Mesothelial cell of epicardium (in vitro differentiated cells): ENCODE data around the gene CDON. TPM values are rescaled to one million over a fixed set of nuclear protein-coding genes. Genes with fewer than 3 reads are reported as not detected.

Experiments
- DNase-seq, 2 experiments: peaks; one replicate each; pipeline ENCODE4 v3.0.0; 2021; ENCODE audit warnings: low spot score in 2 of 2; ENCODE audit not compliant: unreplicated experiment in 2 of 2
- H3K27ac Mint-ChIP-seq: 2 replicates; pipeline ENCODE4 v1.8.0; 2021; ENCODE audit warnings: mixed read lengths
- H3K27me3 Mint-ChIP-seq: 2 replicates; pipeline ENCODE4 v1.8.0; 2021; ENCODE audit warnings: low read depth, mixed read lengths
- H3K36me3 Mint-ChIP-seq: 2 replicates; pipeline ENCODE4 v1.8.0; 2021; ENCODE audit warnings: mixed read lengths
- H3K4me1 Mint-ChIP-seq: 2 replicates; pipeline ENCODE4 v1.8.0; 2021; ENCODE audit warnings: mixed read lengths
- H3K4me3 Mint-ChIP-seq: 2 replicates; pipeline ENCODE4 v1.8.0; 2021; ENCODE audit warnings: mild to moderate bottlenecking, moderate library complexity, mixed read lengths
- H3K9me3 Mint-ChIP-seq: 2 replicates; pipeline ENCODE4 v1.8.0; 2021; ENCODE audit warnings: mixed read lengths
- total RNA-seq: library from RNA; stranded (reverse); gene quantifications from 3 replicates; pipeline ENCODE4 v1.2.1, GENCODE V29; 2021
- TF ChIP-seq, protein P1 (sequence below): fragments of 200-600 bp; sonication (generic); IDR thresholded peaks from one replicate; pipeline ENCODE4 v1.5.0; 2021; ENCODE audit warnings: antibody characterized with exemption; ENCODE audit not compliant: unreplicated experiment

The CDON gene, protein sequence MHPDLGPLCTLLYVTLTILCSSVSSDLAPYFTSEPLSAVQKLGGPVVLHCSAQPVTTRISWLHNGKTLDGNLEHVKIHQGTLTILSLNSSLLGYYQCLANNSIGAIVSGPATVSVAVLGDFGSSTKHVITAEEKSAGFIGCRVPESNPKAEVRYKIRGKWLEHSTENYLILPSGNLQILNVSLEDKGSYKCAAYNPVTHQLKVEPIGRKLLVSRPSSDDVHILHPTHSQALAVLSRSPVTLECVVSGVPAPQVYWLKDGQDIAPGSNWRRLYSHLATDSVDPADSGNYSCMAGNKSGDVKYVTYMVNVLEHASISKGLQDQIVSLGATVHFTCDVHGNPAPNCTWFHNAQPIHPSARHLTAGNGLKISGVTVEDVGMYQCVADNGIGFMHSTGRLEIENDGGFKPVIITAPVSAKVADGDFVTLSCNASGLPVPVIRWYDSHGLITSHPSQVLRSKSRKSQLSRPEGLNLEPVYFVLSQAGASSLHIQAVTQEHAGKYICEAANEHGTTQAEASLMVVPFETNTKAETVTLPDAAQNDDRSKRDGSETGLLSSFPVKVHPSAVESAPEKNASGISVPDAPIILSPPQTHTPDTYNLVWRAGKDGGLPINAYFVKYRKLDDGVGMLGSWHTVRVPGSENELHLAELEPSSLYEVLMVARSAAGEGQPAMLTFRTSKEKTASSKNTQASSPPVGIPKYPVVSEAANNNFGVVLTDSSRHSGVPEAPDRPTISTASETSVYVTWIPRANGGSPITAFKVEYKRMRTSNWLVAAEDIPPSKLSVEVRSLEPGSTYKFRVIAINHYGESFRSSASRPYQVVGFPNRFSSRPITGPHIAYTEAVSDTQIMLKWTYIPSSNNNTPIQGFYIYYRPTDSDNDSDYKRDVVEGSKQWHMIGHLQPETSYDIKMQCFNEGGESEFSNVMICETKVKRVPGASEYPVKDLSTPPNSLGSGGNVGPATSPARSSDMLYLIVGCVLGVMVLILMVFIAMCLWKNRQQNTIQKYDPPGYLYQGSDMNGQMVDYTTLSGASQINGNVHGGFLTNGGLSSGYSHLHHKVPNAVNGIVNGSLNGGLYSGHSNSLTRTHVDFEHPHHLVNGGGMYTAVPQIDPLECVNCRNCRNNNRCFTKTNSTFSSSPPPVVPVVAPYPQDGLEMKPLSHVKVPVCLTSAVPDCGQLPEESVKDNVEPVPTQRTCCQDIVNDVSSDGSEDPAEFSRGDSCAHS (N-terminal part only)
- total RNA-seq: 159 to 180 TPM (median 165 TPM) in 3 replicates

DNA sequence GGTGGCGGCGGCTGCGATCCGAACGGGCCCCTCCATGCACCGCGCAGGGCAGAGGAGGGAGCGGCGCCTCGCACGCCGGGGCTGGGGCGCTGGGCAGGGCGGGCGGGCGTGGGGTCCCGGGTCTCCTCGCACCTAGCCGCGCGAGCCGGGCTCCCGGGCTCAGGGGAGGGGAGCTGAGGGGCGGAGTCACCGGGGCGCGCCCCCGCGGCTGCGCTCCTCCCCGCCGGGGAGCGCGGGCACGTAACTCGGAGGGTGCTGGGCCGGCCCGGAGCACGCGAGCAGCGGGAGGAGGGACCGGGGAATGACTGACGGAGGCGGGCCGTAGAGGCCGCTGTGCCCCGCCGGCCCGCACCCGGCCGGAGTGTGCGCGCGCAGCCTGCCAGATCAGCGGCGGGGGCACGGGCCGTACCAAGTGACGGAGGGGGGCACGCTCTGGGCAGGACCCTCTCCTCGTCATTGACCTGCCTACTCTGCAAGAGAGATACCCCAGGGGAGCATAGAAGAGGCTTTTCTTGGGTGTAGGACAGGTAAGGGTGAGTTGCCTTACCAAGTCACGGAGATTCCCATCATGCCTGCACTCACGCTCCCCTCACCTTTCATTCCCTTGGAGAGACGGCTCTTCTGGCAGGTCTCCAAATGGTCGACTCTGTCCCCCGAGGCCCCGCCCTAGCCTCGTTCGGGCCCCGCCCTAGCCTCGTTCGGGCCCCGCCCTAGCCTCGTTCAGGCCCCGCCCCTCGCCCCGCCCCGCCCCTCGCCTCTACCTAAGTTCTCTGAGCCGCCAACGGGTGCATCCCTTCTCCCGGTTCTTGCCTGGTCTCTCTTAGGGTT, at the start of gene CDON:
Gene CDON (minus strand): TSS at position 188 of the 828 bp plus-strand sequence. CDS start 39,390 bp downstream, outside the sequence.
- Mint-ChIP-seq H3K4me1 (peaks cover 39% of the 10 kb centered on the region), H3K36me3 (no peaks in the 10 kb centered on the region), H3K4me3 (peak within 1 kb of the TSS; percentile 82), H3K27ac (peak within 1 kb of the TSS; percentile 99), H3K27me3 (no peaks in the 10 kb centered on the region), H3K9me3 (peaks cover 10% of the 10 kb centered on the region)
- TF ChIP-seq, protein P1, sequence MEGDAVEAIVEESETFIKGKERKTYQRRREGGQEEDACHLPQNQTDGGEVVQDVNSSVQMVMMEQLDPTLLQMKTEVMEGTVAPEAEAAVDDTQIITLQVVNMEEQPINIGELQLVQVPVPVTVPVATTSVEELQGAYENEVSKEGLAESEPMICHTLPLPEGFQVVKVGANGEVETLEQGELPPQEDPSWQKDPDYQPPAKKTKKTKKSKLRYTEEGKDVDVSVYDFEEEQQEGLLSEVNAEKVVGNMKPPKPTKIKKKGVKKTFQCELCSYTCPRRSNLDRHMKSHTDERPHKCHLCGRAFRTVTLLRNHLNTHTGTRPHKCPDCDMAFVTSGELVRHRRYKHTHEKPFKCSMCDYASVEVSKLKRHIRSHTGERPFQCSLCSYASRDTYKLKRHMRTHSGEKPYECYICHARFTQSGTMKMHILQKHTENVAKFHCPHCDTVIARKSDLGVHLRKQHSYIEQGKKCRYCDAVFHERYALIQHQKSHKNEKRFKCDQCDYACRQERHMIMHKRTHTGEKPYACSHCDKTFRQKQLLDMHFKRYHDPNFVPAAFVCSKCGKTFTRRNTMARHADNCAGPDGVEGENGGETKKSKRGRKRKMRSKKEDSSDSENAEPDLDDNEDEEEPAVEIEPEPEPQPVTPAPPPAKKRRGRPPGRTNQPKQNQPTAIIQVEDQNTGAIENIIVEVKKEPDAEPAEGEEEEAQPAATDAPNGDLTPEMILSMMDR: no peak
- peak; percentile 96 for DNase-seq

DNA sequence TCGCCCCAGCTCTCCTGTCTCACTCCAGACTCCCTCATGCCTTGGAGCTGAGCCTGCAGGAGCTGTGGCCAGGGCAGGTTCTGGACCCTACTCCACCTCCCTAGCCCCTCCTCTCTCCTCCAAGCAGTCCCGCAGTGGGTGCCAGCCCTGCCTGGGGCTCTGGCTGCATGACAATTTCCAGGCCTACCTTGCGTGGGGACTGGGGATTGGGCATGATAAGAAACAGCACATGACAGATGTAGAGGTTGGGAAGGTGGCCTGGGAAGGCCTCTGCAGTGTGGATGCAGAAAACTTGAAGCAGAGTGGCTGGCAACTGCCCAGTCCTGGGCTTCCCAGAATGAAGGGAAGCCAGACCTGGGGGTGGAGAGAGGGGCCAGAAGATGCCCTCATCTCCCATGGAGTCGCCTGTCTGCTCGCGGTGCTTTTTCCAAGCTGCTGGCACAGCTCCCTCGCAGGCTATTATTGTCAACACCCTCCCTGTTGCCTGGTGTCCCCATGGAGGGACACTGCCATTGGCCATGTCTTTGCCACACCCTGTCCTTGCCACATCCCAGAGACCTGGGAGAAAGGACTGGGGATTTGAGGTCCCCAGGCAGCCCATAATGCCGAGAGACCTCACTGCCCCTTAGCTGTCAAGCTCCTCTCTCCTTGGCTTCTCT, 48.9 kb upstream of the CDON start:
- Mint-ChIP-seq H3K27ac (peak overlapping the region; percentile 82), H3K9me3 (no peaks in the 10 kb centered on the region), H3K27me3 (no peaks in the 10 kb centered on the region), H3K4me3 (no peak overlapping the region), H3K4me1 (peaks cover 59% of the 10 kb centered on the region), H3K36me3 (no peaks in the 10 kb centered on the region)
- TF ChIP-seq, protein P1: no peak
- no peak for DNase-seq

DNA sequence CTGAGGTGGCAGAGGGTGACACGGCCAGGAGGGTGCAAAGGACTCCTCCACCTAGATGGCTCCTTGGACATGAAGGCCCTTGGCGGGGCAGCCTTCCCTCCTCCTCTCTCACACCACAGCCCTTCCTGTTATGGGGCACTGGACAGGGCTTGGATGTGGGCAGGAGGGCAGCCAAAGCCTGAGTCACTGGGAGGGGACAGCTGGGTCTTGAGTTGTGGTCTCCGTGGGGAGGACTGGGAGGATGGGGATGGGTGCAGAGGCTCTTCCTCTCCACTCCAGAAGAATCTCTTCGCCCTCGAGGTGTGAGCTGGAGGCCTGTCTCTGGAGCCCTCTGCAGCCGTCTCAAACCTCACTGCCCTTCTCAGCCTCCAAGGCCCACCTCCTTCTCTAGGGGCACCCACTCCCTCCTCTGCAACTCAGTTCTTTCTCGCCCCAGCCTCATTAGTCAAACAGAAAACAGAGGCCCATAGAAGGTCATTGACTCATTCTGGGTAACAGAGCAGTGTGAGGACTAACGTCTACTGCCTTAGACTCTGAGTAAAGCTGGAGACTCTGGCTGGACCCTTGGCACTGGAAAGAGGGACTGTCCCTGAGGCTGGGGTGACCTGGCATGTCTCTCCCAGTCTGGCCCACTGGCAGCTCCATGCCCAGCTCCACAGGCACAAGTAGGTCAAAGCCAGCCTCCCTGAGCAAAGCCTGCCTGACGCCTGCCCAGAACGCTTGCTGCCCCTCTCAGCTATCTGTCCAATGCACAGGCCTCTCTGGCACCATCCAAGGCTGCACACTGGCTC, 47.5 kb upstream of the CDON start:
- no peak for DNase-seq
- peaks cover 57% of the 10 kb centered on the region for H3K4me1 Mint-ChIP-seq
- H3K27me3 Mint-ChIP-seq: no peaks in the 10 kb centered on the region
- no peak overlapping the region for H3K4me3 Mint-ChIP-seq
- no peak overlapping the region for H3K27ac Mint-ChIP-seq
- no peaks in the 10 kb centered on the region for H3K36me3 Mint-ChIP-seq
- TF ChIP-seq, protein P1: no peak
- H3K9me3 Mint-ChIP-seq: no peaks in the 10 kb centered on the region

DNA sequence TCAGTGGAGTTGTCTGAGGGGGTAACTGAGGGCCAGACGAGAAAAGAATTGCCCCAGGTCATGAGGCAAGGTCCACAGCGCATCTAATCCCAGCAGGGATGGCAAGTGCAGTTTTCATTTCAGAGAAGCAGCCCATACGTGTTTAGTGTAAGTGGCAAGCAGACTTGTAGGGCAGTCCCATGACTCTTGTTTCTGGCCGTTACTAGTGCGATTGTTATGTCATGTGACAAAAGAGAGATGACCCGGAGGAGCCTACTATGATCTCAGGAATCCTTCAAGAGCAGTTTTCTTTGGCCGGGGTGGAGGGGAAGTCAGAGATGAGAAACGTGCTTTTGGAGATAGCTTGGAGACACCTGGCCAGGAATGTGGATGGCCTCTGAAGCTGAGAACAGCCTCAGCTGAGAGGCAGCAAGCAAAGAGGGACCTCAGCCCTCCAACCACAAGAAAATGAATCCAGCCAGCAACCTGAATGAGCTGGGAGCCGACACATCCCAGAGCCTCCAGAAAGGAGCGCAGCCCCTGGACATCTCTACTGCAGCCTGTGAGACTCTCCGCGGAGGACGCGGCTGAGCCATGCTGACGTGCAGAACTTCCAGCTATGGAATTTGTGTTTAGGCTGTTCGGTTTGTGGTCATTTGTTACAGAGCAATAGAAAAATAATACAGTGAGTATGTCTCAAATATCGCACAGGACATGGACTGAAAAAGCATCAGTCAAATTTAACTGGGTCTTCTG, 44.1 kb upstream of the CDON start:
- Mint-ChIP-seq H3K27ac (peak overlapping the region; percentile 0), H3K4me1 (peaks cover 61% of the 10 kb centered on the region)

More for the DNA sequence above, 44.1 kb upstream of the CDON start:
- no peak for DNase-seq
- TF ChIP-seq, protein P1: no peak
- H3K27me3 Mint-ChIP-seq: no peaks in the 10 kb centered on the region
- H3K9me3 Mint-ChIP-seq: no peaks in the 10 kb centered on the region
- no peaks in the 10 kb centered on the region for H3K36me3 Mint-ChIP-seq
- no peak overlapping the region for H3K4me3 Mint-ChIP-seq
